ENCODE results near the gene HELZ2. TPM values are rescaled to one million over a fixed set of nuclear protein-coding genes. Genes with fewer than 3 reads are reported as not detected.

Gene HELZ2
- total and polyA plus RNA-seq, 2 donors (not counting 1 experiment from before 2014, with no cell fraction given), result 36.3 to 52.6 TPM

DNA sequence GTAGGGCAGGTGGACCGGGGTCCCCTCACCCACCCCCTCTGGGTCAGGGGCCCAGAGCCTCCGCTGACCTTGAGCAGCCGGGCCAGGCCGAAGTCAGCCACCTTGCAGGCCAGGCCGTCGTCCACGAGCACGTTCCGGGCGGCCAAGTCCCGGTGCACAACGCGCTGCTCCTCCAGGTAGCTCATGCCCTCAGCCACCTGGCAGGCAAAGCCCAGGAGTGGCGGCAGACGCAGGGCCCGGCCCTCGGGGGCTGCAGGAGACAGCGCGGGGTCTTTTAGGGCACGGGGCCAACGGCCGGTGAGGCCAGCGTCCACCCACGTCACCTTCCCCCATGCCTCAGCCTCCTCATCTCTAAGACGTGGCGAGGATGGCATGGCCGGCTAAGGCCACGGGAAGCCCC lies 32.7 kb downstream of the HELZ2 start:
- Histone ChIP-seq H3K36me3 (replicated peaks in 1 of 2; ENCODE audit: control extremely low read depth in 1 of 2, control insufficient read depth in 1 of 2, extremely low read depth in 1 of 2, insufficient read depth in 2 of 2, low read length in 1 of 2) (no peaks in the 10 kb centered on the region), H3K79me2 (ENCODE audit: control insufficient read depth, insufficient read depth, low read length) (no peaks in the 10 kb centered on the region), H3K4me1 (ENCODE audit: control insufficient read depth in 2 of 2, insufficient read depth in 2 of 2, low read length in 2 of 2) (peaks cover 56 to 81% of the 10 kb centered on the region in 2 donors), H3K9ac (ENCODE audit: low read length) (no peak overlapping the region), H3K4me3 (ENCODE audit: control extremely low read depth in 1 of 5, extremely low read depth in 1 of 5, insufficient read depth in 1 of 5, low read depth in 2 of 5, low read length in 4 of 5) (no peak overlapping the region), H2AFZ (ENCODE audit: insufficient read depth, low read depth, low read length, poor library complexity, severe bottlenecking) (no peak overlapping the region), H3K27ac (ENCODE audit: low read length in 2 of 2) (no peak overlapping the region), H3K9me3 (ENCODE audit: control extremely low read depth in 1 of 3, control insufficient read depth in 2 of 3, insufficient read depth in 1 of 3, low read length in 2 of 3) (peaks cover 0 to 3% (median 0%) of the 10 kb centered on the region in 3 donors), H4K20me1 (ENCODE audit: control insufficient read depth, insufficient read depth, low read length, poor library complexity, severe bottlenecking) (no peaks in the 10 kb centered on the region), H3K4me2 (replicated peaks; ENCODE audit: low read depth, low read length, poor library complexity, severe bottlenecking) (peak overlapping the region; percentile 56), H3K27me3 (replicated peaks in 1 of 4; ENCODE audit: control extremely low read depth in 1 of 4, control insufficient read depth in 3 of 4, insufficient read depth in 4 of 4, low read length in 3 of 4) (no peaks in the 10 kb centered on the region)
- CTCF ChIA-PET, result interaction anchor here (1.0 to 2.8 kb wide), 2 partner anchors 11 to 100 kb away, joined by 3 to 10 read pairs; no protein-coding TSS in a partner anchor
- Mint-ChIP-seq H3K4me1 (peaks cover 59% of the 10 kb centered on the region), H3K9me3 (ENCODE audit: insufficient read depth) (no peaks in the 10 kb centered on the region), H3K4me3 (no peak overlapping the region), H3K27ac (no peak overlapping the region), H3K27me3 (no peaks in the 10 kb centered on the region)
- POLR2A ChIA-PET, result interaction anchor here (0.6 to 2.1 kb wide), 5 partner anchors 13 to 359 kb away, joined by 4 to 11 read pairs (median 5); partner anchors contain the start of genes FNDC11 and GMEB2
- DNase-seq (no peak), ATAC-seq (ENCODE audit: low read depth) (no peak)
- WGBS (ENCODE audit: insufficient coverage), result 96% methylated on average over 28 of the region's 28 CpGs
- TF ChIP-seq, protein P1, sequence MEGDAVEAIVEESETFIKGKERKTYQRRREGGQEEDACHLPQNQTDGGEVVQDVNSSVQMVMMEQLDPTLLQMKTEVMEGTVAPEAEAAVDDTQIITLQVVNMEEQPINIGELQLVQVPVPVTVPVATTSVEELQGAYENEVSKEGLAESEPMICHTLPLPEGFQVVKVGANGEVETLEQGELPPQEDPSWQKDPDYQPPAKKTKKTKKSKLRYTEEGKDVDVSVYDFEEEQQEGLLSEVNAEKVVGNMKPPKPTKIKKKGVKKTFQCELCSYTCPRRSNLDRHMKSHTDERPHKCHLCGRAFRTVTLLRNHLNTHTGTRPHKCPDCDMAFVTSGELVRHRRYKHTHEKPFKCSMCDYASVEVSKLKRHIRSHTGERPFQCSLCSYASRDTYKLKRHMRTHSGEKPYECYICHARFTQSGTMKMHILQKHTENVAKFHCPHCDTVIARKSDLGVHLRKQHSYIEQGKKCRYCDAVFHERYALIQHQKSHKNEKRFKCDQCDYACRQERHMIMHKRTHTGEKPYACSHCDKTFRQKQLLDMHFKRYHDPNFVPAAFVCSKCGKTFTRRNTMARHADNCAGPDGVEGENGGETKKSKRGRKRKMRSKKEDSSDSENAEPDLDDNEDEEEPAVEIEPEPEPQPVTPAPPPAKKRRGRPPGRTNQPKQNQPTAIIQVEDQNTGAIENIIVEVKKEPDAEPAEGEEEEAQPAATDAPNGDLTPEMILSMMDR (IDR thresholded peaks at IDR 0.05), result no peak
- TF ChIP-seq EZH2 (IDR thresholded peaks at IDR 0.05; ENCODE audit: borderline replicate concordance, insufficient read depth, low read depth, low read length, poor library complexity, severe bottlenecking), result no peak
- intact Hi-C loops (cut with micrococcal nuclease), result no loop called here

DNA sequence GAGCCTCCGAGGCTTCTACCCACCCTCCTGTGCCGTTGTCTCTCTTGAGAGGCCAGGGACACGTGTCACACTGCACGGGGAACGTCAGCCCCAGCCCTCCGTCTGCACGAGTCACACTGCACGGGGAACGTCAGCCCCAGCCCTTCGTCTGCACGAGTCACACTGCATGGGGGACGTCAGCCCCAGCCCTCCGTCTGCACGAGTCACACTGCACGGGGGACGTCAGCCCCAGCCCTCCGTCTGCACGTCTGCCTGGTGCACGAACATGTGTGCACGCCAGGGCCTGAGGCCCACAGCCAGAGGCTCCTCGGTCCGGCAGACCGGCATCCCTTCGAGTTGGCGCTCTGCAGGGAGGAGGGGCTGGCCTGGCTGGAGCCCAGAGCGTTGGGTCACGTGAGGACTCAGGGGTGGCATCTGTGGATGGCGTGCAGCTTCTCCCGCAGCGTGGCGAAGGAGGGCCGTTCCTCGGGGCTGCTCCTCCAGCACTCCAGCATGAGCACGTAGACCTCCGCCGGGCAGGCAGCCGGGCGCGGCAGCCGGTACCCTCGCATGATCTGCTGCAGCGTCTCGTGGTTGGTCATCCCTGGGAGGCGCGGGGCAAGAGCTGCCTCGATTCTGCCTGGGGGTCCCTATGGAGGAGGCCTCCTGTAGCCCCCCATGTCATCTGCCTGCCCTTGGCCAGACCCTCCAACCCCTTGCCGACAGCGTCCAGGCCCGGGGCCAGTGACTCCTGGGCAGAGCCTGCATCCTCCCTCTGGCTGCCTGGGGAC lies 33.4 kb downstream of the HELZ2 start:
- intact Hi-C loops (cut with micrococcal nuclease), result no loop called here
- H3K4me2 ChIP-seq (replicated peaks; ENCODE audit: low read depth, low read length, poor library complexity, severe bottlenecking), result no peak overlapping the region
- H3K4me3 ChIP-seq (ENCODE audit: control extremely low read depth in 1 of 5, extremely low read depth in 1 of 5, insufficient read depth in 1 of 5, low read depth in 2 of 5, low read length in 4 of 5), result no peak overlapping the region
- no peaks in the 10 kb centered on the region for H4K20me1 ChIP-seq (ENCODE audit: control insufficient read depth, insufficient read depth, low read length, poor library complexity, severe bottlenecking)
- TF ChIP-seq, protein P1 (IDR thresholded peaks at IDR 0.05), result no peak
- TF ChIP-seq EZH2 (IDR thresholded peaks at IDR 0.05; ENCODE audit: borderline replicate concordance, insufficient read depth, low read depth, low read length, poor library complexity, severe bottlenecking), result no peak
- no peak overlapping the region for H3K9ac ChIP-seq (ENCODE audit: low read length)
- peak overlapping the region; percentile 59 for H3K27ac Mint-ChIP-seq
- no peak for ATAC-seq (ENCODE audit: low read depth)
- no peaks in the 10 kb centered on the region for H3K27me3 ChIP-seq (replicated peaks in 1 of 4; ENCODE audit: control extremely low read depth in 1 of 4, control insufficient read depth in 3 of 4, insufficient read depth in 4 of 4, low read length in 3 of 4)
- H3K27ac ChIP-seq (ENCODE audit: low read length in 2 of 2), result no peak overlapping the region
- no peak overlapping the region for H2AFZ ChIP-seq (ENCODE audit: insufficient read depth, low read depth, low read length, poor library complexity, severe bottlenecking)
- H3K4me3 Mint-ChIP-seq, result no peak overlapping the region
- peaks cover 55% of the 10 kb centered on the region for H3K4me1 Mint-ChIP-seq
- ChIA-PET POLR2A (interaction anchor here (1.1 kb wide), 1 partner anchor 27 kb away, joined by 4 read pairs; no protein-coding TSS in a partner anchor), CTCF (interaction anchor here (1.8 to 4.7 kb wide), 2 partner anchors 12 to 101 kb away, joined by 7 to 30 read pairs; no protein-coding TSS in a partner anchor)
- no peak for DNase-seq
- no peaks in the 10 kb centered on the region for H3K9me3 Mint-ChIP-seq (ENCODE audit: insufficient read depth)
- H3K79me2 ChIP-seq (ENCODE audit: control insufficient read depth, insufficient read depth, low read length), result no peaks in the 10 kb centered on the region
- 85% methylated on average over 49 of the region's 49 CpGs for WGBS (ENCODE audit: insufficient coverage)
- H3K36me3 ChIP-seq (replicated peaks in 1 of 2; ENCODE audit: control extremely low read depth in 1 of 2, control insufficient read depth in 1 of 2, extremely low read depth in 1 of 2, insufficient read depth in 2 of 2, low read length in 1 of 2), result no peaks in the 10 kb centered on the region
- peaks cover 48 to 75% of the 10 kb centered on the region in 2 donors for H3K4me1 ChIP-seq (ENCODE audit: control insufficient read depth in 2 of 2, insufficient read depth in 2 of 2, low read length in 2 of 2)
- H3K27me3 Mint-ChIP-seq, result no peaks in the 10 kb centered on the region
- peaks cover 0 to 3% (median 0%) of the 10 kb centered on the region in 3 donors for H3K9me3 ChIP-seq (ENCODE audit: control extremely low read depth in 1 of 3, control insufficient read depth in 2 of 3, insufficient read depth in 1 of 3, low read length in 2 of 3)
